Small intestine (tissue), 7 donors: ENCODE data around the gene KRTAP20-4. TPM values are rescaled to one million over a fixed set of nuclear protein-coding genes. Genes with fewer than 3 reads are reported as not detected.

Experiments used
- DNase-seq, 2 donors: peaks; one replicate each; pipeline versions ENCODE4 v3.0.0 to v3.0.0-alpha.2; 2013
- FAIRE-seq: peaks from 2 replicates; lab custom pipeline; 2012; peaks lifted over from hg19 to GRCh38; lab: Jason Lieb, UNC
- H3K27ac ChIP-seq, 3 donors: one replicate each; pipeline ENCODE4 v1.5.1; 2013; ENCODE audit warnings: low read length in 2 of 3, mild to moderate bottlenecking in 2 of 3, control low read depth in 1 of 3, inconsistent platforms in 1 of 3, low read depth in 1 of 3, moderate library complexity in 1 of 3
- H3K27me3 ChIP-seq, 3 donors: one replicate each; pipeline ENCODE4 v1.6.1; 2013; ENCODE audit warnings: low read length in 3 of 3, inconsistent platforms in 1 of 3; ENCODE audit not compliant: control insufficient read depth in 3 of 3, insufficient read depth in 3 of 3
- H3K36me3 ChIP-seq, 3 donors: one replicate each; pipeline ENCODE4 v1.6.1; 2013; ENCODE audit warnings: low read length in 3 of 3, inconsistent platforms in 1 of 3, low read depth in 1 of 3, mild to moderate bottlenecking in 1 of 3, moderate library complexity in 1 of 3; ENCODE audit not compliant: control insufficient read depth in 3 of 3, insufficient read depth in 2 of 3
- H3K4me1 ChIP-seq, 3 donors: one replicate each; pipeline ENCODE4 v1.6.1; 2013; ENCODE audit warnings: low read length in 2 of 3, inconsistent platforms in 1 of 3, low read depth in 1 of 3, mild to moderate bottlenecking in 1 of 3, moderate library complexity in 1 of 3; ENCODE audit not compliant: control insufficient read depth in 3 of 3, insufficient read depth in 2 of 3
- H3K4me3 ChIP-seq, 3 donors: one replicate each; pipeline ENCODE4 v1.5.1; 2013; ENCODE audit warnings: low read length in 3 of 3, control low read depth in 1 of 3, inconsistent platforms in 1 of 3, low read depth in 1 of 3, mild to moderate bottlenecking in 1 of 3, moderate library complexity in 1 of 3
- H3K9me3 ChIP-seq, 2 donors: one replicate each; pipeline ENCODE4 v1.6.1; 2013; ENCODE audit warnings: low read depth in 1 of 2, low read length in 1 of 2; ENCODE audit not compliant: control insufficient read depth in 2 of 2, insufficient read depth in 1 of 2
- WGBS, 3 donors: extraction: QIAGEN DNeasy Blood & Tissue Kit; methylation state at CpG; one replicate each; pipeline ENCODE4 v1.1.7; 2013; 5-methylcytosine and 5-hydroxymethylcytosine counted together
- polyA plus RNA-seq, 4 donors: library from polyadenylated mRNA; stranded (reverse) in 3 of 4; unstranded in 1 of 4; fragments of 200-250 nt in 3 of 4; fragments of 120-200 nt in 1 of 4; gene quantifications; one replicate each; pipeline versions ENCODE4 v1.2.1 to v1.2.3, GENCODE V29; 2013
- donor health status: healthy with polysubstance abuse.
- donor health status: control.
- donor health status: control.
- donor health status: Bipolar disorder and iron deficiency.
- donor health status: healthy.

Gene KRTAP20-4
- polyA plus RNA-seq, 4 donors, result not detected

DNA sequence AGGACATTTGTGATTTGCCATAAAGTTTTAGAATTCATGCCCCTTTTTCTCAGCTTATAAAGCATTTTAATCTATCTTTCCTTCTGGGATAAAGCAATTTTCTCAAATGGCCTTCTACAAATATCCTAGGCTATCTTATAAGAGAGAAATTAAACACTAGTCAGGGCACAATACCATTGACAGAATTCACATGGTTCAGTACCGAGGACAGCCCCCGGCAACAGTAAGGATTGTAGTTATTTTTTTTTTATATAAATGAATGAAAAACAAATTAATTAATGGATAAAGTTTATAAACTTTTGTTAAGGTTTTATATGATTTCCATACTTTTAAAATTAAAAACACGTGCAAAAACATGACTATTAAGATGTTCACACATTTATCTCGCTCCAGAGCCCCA is 7.7 kb downstream of the KRTAP20-4 start:
- Histone ChIP-seq H3K4me1 (no peaks in the 10 kb centered on the region), H3K4me3 (no peak overlapping the region), H3K27me3 (no peaks in the 10 kb centered on the region), H3K36me3 (no peaks in the 10 kb centered on the region), H3K27ac (no peak overlapping the region), H3K9me3 (peaks cover 0 to 14% of the 10 kb centered on the region in 2 donors)
- DNase-seq, result no peak
- 67 to 78% (median 78%) methylated on average over 4 of the region's 4 CpGs for WGBS, 3 donors
- FAIRE-seq, result no peak

- DNase-seq, result no peak
- peaks cover 0 to 14% of the 10 kb centered on the region in 2 donors for H3K9me3 ChIP-seq
Observed at GRCh38 chr21:30629200-30629599, 8.8 kb downstream of the KRTAP20-4 start.

DNA sequence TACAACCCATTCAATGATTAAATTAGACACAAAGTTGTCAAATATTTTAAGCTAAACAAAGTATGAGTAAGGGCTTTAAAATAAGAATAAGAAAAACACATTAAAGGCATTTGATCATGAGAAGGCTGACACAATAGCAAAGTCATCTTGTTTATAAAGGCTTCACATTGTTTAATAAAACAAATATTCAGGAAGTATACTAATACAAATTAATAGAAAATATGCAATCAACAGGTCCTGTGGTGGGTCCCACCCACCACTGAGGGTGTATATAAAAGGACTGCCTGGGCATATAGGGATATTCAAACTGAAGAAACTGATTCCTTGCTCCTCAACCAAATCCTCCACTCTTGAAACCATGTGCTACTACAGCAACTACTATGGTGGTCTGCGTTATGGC is 14.5 kb downstream of the KRTAP20-4 start, which contains the start of gene KRTAP20-2:
Gene KRTAP20-2, plus strand, starts transcription at position 301 of the 400 bp plus-strand sequence. Its CDS starts 58 bp downstream, at position 359.
- Histone ChIP-seq H3K27ac (no peak within 1 kb of the TSS), H3K4me1 (no peaks in the 10 kb centered on the region), H3K27me3 (no peaks in the 10 kb centered on the region), H3K9me3 (no peaks in the 10 kb centered on the region), H3K36me3 (no peaks in the 10 kb centered on the region), H3K4me3 (no peak within 1 kb of the TSS)
- WGBS, 3 donors, result 91 to 100% (median 94%) methylated on average over 1 of the region's 1 CpG
- no peak for FAIRE-seq
- no peak for DNase-seq

More at GRCh38 chr21:30629200-30629599, 8.8 kb downstream of the KRTAP20-4 start:
- no peak for FAIRE-seq
- H3K27ac ChIP-seq, result no peak overlapping the region
- no peak overlapping the region for H3K4me3 ChIP-seq
- H3K4me1 ChIP-seq, result no peaks in the 10 kb centered on the region
- 45 to 57% (median 52%) methylated on average over 1 of the region's 1 CpG for WGBS, 3 donors
- no peaks in the 10 kb centered on the region for H3K27me3 ChIP-seq
- no peaks in the 10 kb centered on the region for H3K36me3 ChIP-seq

DNA sequence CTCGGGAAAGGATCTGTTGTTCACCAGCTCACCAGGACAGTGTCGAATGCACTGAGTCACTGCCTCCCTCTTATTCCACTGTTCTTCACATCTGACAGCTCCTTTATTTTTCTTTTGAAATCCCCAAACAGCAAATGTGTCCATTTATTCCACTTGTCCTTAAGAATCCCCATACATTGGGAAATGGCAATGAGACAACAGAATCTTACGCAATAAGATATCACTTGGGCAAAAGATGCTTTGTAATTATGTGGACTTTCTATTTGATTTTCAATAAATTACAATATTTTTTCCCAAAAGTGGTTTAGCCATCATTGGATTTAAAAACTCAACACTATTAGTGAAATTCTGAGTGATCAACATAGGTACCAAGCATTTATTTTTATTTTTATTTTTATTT is 18.3 kb downstream of the KRTAP20-4 start:
- H3K27me3 ChIP-seq, result no peaks in the 10 kb centered on the region
- H3K4me3 ChIP-seq, result no peak overlapping the region
- no peaks in the 10 kb centered on the region for H3K36me3 ChIP-seq
- FAIRE-seq (no peak), DNase-seq (no peak)
- 84 to 90% (median 88%) methylated on average over 3 of the region's 3 CpGs for WGBS, 3 donors
- H3K9me3 ChIP-seq, result no peaks in the 10 kb centered on the region
- H3K4me1 ChIP-seq, result no peaks in the 10 kb centered on the region
- H3K27ac ChIP-seq, result no peak overlapping the region

DNA sequence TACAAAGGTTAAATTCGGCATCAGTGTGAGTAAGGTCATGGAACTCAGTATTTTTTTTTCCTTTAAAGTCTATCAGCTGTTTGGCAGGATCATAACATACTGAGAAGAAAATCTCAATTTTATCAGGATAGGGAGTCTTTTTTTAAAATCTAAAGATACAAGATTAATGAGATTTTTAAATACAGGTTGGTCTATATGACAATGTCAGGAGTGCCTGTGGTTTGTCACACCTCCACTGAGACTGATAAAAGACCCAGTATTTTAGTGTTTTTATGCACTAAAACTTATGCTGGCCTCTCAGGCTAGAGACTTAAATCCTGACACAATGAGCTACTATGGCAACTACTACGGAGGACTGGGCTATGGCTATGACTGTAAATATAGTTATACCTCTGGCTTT is 22.1 kb downstream of the KRTAP20-4 start, which contains the start of gene KRTAP20-3:
Gene KRTAP20-3, plus strand, starts transcription at position 301 of the 400 bp plus-strand sequence.
- Histone ChIP-seq H3K36me3 (no peaks in the 10 kb centered on the region), H3K27me3 (no peaks in the 10 kb centered on the region), H3K27ac (no peak within 1 kb of the TSS), H3K4me1 (no peaks in the 10 kb centered on the region), H3K9me3 (no peaks in the 10 kb centered on the region), H3K4me3 (no peak within 1 kb of the TSS)
- 89 to 92% (median 90%) methylated on average over 2 of the region's 2 CpGs for WGBS, 3 donors
- DNase-seq (no peak), FAIRE-seq (no peak)

DNA sequence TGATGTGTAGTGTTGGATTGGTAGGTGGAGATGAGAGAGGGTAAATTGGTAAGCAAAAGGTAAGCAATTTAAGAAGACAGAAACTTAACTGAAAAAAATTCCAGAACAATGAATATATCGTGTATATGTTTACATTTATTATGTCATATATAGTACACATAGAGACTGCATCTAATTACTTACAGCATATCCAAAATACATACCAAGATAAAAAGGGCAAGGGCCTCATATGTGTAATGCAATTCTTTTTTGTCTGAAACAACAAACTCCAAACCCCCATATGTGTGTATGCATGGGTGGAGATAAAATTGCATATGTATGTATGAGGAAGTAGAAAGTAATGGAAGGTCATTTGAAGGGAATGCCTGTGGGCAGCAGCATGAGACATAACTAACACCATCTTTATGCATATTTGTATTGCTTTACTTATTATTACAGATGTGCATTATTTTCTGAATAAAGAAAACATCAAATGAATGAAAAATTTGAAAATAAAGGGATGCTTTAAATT is 26.5 kb downstream of the KRTAP20-4 start:
- DNase-seq (no peak), FAIRE-seq (no peak)
- Histone ChIP-seq H3K27ac (no peak overlapping the region), H3K9me3 (no peaks in the 10 kb centered on the region), H3K36me3 (no peaks in the 10 kb centered on the region), H3K27me3 (no peaks in the 10 kb centered on the region), H3K4me3 (no peak overlapping the region), H3K4me1 (no peaks in the 10 kb centered on the region)
- WGBS, 3 donors, result 73 to 79% (median 77%) methylated on average over 1 of the region's 1 CpG

DNA sequence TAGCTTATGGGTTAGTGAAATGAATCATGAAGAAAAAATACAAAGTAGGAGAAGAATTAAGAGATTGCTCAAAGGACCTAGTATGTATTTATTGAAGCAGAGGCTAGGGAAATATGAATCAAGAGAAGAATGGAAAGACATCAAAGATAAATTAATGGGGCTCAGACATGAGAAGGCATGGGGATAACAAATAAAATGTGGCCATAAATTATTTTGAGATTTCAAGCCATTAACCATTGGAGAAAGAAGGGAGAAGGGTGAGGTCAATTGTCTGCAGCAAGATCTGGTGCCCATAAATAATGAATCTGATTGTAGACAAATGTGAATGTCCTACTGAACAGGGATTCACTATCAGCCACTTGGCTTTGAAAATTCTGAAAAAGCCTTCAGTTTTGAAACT is 32.5 kb downstream of the KRTAP20-4 start:
- Histone ChIP-seq H3K36me3 (no peaks in the 10 kb centered on the region), H3K4me1 (no peaks in the 10 kb centered on the region), H3K9me3 (no peaks in the 10 kb centered on the region), H3K27ac (no peak overlapping the region), H3K4me3 (no peak overlapping the region), H3K27me3 (no peaks in the 10 kb centered on the region)
- no peak for DNase-seq
- no peak for FAIRE-seq

GRCh38 chr21:30668776-30669175 is 48.3 kb downstream of the KRTAP20-4 start:
- H3K9me3 ChIP-seq, result peaks cover 0 to 6% of the 10 kb centered on the region in 2 donors
- no peaks in the 10 kb centered on the region for H3K4me1 ChIP-seq
- WGBS, 3 donors, result 70 to 84% (median 81%) methylated on average over 1 of the region's 1 CpG
- H3K27me3 ChIP-seq, result no peaks in the 10 kb centered on the region
- no peaks in the 10 kb centered on the region for H3K36me3 ChIP-seq
- H3K4me3 ChIP-seq, result no peak overlapping the region
- FAIRE-seq, result no peak
- H3K27ac ChIP-seq, result no peak overlapping the region
- DNase-seq, result no peak
